Activated CD4-positive, alpha-beta T cell treated with anti-CD3 and anti-CD28 coated beads, Interleukin-2, amount 50 U/mL, for 16 hours (primary cell): Measurements from ENCODE around the gene ALOX12.

ENCODE experiments used
- DNase-seq: peaks from one replicate; pipeline ENCODE4 v3.0.0-alpha.2; 2020

The ALOX12 gene

DNA sequence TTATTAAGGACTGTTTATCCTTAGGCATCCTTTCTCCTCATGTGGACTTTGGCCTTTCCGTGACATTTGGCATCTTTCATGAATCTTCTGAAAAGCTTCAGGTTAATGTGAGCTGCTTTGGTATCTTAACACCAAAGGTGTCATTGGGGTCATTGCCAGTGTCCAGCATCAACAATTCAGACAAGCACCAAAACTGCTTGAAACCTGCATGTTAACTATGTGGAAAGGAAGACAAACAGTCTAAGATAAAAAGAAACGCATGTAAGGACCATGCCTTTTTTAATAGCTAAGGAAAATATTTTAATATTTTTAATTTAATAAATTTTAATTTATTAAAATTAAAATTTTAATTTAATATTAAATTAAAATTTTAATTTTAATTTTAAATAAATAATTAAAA lies 7.9 kb downstream of the ALOX12 start:
- no peak for DNase-seq

- peak; percentile 84 for DNase-seq
Observed at GRCh38 chr17:7004398-7005253, 8.8 kb downstream of the ALOX12 start.

GRCh38 chr17:7005716-7006115 lies 9.9 kb downstream of the ALOX12 start:
- no peak for DNase-seq

GRCh38 chr17:7007143-7007542 lies 11.3 kb downstream of the ALOX12 start:
- DNase-seq: no peak

GRCh38 chr17:7010523-7010922 lies 14.7 kb downstream of the ALOX12 start:
- DNase-seq: no peak

DNA sequence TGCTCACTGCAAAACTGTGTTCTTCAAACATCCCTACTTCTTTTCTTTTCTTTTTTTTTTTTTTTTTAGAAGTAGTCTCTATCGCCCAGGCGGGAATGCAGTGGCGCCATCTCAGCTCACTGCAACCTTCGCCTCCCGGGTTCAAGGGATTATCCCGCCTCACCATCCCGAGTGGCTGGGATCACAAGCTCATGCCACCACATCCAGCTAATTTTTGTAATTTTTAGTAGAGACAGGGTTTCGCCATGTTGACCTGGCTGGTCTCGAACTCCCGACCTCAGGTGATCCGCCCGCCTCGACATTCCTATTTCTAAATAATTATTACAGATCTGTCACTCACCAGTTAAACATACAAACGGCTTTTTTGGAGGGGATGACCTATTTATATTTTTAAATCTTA lies 15.6 kb downstream of the ALOX12 start:
- no peak for DNase-seq

GRCh38 chr17:7011942-7012254 lies 16.0 kb downstream of the ALOX12 start:
- DNase-seq: no peak

DNA sequence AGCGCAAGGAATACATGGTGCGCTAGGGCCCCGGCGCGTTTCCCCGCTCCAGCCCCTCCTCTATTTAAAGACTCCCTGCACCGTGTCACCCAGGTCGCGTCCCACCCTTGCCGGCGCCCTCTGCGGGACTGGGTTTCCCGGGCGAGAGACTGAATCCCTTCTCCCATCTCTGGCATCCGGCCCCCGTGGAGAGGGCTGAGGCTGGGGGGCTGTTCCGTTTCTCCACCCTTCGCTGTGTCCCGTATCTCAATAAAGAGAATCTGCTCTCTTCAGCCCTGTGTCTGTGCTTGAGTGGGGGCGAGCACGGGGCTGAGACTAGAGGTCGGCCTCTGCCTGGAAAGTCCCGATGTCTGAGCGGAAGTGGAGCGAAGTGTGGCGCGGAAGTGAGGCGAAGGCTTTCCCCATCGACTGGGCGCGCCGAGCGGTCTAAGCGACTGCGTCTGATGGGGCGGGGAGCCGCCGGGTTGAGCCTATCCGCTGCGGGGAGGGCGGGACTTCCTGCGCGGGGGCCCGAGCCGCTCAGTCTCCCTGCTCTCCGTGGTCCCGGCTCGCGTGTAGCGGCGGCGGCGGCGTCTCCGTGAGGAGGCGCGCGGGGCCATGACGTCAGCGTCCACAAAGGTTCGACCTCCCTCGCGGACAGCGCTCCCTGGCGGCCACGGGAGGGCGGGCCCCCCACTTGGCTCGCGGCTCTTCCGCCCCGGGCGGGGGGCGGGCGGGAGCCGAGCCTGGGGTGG lies 18.6 kb downstream of the ALOX12 start:
- peak; percentile 98 for DNase-seq

GRCh38 chr17:7014995-7015958 lies 19.4 kb downstream of the ALOX12 start:
- peak; percentile 91 for DNase-seq

DNA sequence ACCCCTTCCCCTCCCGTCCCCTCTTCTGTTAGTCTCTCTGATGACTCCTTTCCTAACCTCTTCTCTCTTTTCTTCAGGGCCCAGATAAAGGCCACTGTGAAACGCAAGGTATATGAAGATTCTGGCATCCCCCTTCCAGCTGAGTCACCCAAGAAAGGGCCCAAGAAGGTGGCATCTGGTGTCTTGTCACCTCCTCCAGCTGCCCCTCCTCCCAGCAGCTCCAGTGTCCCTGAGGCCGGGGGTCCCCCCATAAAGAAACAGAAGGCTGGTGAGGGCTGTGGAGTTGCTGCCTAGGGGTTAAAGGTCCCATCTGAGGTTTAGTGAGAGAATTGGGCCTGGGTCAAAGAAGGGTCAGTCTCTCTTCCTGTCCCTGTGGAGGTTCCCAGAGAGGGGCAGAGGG lies 20.6 kb downstream of the ALOX12 start:
- no peak for DNase-seq

GRCh38 chr17:7016886-7017826 lies 21.3 kb downstream of the ALOX12 start:
- DNase-seq: no peak

GRCh38 chr17:7017827-7018200 lies 22.0 kb downstream of the ALOX12 start:
- peak; percentile 43 for DNase-seq

DNA sequence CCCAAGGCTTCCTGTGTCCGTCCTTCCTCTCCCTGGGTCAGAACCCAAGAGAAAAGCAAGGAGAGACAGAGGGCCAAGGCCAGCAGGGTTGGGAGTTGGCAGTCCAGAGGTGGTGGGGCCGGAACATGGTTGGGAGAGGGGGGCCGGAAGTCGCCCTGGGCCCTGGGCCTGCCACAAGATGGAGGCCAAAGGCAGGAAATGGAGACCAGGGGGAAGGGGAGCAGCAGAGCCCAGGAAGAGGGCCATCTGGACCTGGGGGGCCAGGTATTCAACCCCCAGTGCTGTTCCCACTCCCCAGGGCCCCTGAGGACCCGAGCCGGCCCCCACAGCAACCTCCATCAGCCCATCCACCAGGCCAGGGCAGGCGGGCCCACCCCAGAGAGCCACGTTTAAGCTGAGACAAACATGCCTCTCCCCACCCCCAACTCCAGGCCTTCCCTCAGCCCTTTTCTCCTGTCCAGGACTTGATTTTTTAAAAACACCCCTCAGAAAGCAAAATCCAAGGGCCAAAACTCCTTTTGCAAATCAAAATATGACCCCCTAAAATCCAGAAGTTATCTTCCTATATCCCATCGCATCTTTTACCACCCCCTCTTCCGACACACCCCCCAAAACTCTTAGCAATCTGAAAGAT lies 22.6 kb downstream of the ALOX12 start:
- no peak for DNase-seq

DNA sequence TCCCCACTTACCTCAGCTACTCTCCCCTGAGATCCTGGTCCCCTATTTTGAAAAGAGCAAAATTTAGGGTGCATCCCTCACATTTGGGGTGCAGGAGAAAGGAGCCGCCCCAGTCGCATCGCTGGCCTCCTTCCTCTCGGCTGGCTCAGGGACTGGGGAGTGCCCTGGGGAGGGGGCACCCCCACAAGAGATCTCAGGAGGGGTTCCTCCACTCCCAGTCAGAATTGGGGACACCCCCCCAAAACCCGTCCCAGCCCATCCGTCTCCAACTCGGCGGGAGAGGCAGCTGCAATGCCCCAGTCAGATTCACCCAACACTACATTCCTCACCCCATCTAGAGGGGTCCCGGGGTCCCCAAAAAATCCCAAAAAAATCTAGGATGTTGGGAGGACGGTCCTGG lies 23.5 kb downstream of the ALOX12 start:
- no peak for DNase-seq

- no peak for DNase-seq
Observed at GRCh38 chr17:7019839-7020519, 24.1 kb downstream of the ALOX12 start.

- DNase-seq: no peak
Observed at GRCh38 chr17:7020894-7021664, 25.2 kb downstream of the ALOX12 start.

GRCh38 chr17:7021993-7022778 lies 26.3 kb downstream of the ALOX12 start:
- DNase-seq: peak; percentile 83

- DNase-seq: no peak
Observed at GRCh38 chr17:7022781-7023571, 27.1 kb downstream of the ALOX12 start, which contains the start of gene BCL6B. TSS of gene BCL6B (plus strand) at chr17:7023050. CDS start at chr17:7023672, 622 bp downstream.
